T-helper 1 cell (primary cell): ENCODE data around the gene TMSB10.
"Not testable (repeated sequence)": the region's sequence is repeated elsewhere in the genome, so short reads cannot be mapped to it uniquely, and the experiment has no call there.

Experiments
- DNase-seq, 5 donors: peaks; one replicate each; pipeline ENCODE4 v3.0.0-alpha.2; 2012 to 2020

The TMSB10 gene

DNA sequence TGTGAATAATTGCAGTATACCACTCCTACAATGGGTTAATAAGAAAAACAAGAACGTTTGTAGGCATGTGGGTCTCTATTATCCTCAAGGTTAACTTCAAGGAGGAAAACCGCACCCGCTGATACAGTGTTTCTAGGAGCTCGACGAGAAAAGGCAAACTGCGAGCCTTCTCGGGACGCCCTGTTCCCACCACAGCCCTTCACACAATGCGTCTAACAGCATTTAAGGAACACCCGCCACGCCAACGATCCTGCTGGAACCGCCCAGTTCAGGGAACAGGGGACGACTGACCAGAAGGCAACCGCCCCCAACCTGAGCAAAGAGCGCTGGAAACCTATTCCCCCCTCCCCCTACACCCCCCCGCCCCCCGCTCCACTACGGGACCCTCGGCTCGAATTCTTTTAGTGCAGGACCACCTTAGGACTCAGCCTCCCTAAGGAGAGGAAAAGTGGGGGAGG lies 710 bp upstream of the TMSB10 start:
- DNase-seq: peak in 1 of 5 donors; percentile 57

GRCh38 chr2:84906108-84906899 lies 848 bp downstream of the TMSB10 start:
- DNase-seq: peak in 4 of 5 donors; percentile 34 to 78 (median 44)

GRCh38 chr2:84906900-84907714 lies 1.7 kb downstream of the TMSB10 start:
- DNase-seq: peak; percentile 21 to 84 (median 41)

DNA sequence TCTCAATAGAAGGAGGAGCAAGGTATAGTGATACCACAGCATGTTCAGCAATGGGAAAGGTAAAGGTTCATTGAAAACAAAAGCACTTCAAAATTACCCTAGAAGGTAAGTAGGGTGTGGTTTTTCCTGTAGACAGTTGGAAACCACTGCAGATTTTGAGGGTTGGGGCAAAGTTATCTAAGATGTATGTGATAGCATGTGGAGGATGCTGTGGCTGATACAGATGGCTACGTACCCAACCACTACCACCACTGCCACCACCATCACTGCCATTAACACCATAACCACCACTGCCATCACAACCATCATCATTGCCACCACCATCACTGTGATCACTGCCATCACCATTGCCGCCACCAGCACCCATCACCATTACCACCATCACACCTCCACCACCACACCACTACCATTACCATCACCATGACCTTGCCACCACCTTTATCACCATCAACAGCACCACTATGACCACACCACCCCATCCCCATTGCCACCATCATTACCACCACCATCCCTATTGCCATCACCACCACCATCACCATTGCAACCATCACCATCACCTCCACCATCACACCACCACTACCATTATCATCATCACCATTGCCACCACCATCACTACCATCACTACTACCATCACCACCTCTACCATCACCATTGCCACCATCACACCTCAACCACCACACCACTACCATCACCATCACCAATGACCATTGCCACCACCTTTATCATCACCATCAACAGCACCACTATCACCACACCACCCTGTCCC lies 3.7 kb downstream of the TMSB10 start:
- DNase-seq: peak in 3 of 5 donors; percentile 20 to 93 (median 34)

DNA sequence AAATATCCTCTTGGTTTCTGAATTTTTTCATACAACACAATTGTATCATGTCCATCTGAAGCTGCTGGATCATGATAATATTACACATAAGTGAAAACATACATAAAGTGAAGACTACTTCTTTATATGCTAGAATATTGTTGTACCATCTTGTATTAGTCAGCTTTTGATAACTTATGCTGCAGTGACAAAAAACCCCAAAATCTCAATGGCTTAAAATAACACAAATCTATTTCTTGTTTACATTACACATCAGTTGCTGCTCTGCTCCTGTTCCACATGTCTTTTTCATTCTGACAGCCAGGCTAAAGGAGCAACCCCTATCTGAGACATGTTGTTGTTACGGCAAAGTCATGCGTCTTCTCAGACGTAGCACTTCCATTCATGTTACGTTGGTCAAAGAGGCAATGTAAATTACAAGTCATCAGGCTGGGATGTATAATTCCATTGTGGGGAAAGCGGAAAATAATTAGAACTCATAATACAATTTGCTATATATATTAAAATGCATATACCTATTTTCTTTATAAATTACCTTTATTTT lies 5.8 kb downstream of the TMSB10 start:
- no peak for DNase-seq

DNA sequence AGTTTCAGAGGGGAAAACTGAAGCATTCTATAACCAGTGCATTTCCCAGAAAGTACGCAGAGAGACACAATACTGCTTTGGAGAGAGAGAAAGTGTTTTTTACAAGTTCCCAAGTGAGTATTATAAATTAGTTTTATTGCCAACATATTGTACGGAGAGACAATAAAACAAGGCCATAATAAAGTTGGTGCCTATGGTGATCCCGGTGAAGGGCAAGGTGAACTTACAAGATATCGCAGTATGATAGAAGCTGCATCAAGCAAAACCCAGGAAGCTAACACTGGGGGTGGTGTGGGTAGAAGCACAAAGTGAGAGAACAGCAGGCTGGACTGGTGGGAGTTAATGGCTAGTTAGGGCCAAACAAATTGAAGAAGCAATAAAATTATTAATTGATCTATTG lies 7.5 kb downstream of the TMSB10 start:
- DNase-seq: no peak

- DNase-seq: no peak
These were observed 8.9 kb downstream of the TMSB10 start for GRCh38 chr2:84914334-84914733.

GRCh38 chr2:84915675-84916074 lies 10.2 kb downstream of the TMSB10 start:
- DNase-seq: not testable (repeated sequence)

DNA sequence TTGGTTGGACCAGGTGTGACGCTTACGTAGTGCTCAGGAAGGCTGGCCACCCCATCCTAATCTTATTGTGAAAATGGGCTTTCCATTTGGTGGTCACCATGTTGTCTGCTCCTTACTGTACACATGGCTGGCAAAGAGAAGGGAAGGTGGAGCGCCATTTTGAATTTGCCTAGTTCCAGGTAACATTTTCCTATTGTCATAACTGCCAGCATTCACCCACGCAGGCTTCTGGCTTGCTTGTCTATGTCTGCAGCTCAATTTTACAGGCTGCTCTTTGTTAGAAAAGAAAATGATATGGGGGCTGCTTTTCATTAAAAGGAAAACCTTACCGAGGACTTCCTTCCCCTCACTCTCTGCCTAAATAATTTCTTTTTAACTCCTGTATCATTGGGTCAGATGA lies 12.4 kb downstream of the TMSB10 start:
- DNase-seq: not testable (repeated sequence)

- no peak for DNase-seq
These were observed 13.0 kb downstream of the TMSB10 start for GRCh38 chr2:84918430-84918829.

DNA sequence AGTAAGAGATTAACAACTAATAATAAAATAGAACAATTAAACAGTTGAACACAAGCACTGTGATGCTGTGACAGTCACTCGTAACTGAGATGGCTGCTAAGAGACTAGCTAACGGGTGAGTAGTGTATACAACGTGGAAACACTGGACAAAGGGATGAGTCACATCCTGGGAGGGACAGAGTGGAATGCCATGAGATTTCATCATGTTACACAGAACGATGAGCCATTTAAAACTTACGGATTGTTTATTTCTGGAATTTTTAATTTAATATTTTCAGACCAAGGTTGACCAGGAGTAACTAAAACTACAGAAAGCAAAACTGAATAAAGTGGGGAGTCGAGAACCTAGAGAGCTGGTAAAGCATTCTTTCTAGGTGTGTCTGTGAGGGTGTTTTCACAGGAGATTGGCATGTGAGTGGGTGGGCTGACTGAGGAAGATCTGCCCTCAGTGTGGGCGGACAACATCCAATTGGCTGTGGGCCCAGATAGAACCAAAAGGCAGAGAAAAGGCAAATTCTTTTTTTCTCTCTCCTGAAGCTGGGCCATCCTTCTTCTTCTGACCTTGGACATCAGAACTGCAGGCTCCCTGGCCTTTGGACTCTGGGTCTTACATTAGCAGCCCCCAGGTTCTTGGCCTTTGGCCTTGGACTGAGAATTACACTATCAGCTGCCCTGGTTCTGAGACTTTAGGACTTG lies 14.6 kb downstream of the TMSB10 start:
- DNase-seq: peak in 1 of 5 donors; percentile 59

DNA sequence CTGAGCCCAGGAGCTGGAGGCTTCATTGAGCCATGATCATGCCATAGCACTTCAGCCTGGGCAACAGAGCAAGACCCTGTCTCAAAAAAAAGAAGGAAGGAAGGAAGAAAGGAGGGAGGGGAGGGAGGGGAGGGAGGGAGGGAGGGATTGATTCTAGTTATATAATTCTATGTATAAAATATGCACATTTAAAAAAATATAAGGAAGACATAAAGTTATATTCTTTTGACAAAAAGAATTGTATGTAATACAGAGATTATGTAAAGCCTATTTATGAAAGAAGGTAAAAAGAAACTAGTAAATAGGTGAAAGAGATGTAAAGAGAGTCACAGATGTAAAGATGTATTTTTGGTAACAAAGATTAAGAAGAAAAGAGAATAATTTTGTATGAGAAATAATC lies 17.6 kb downstream of the TMSB10 start:
- no peak for DNase-seq

GRCh38 chr2:84924173-84925106 lies 19.0 kb downstream of the TMSB10 start:
- DNase-seq: peak in 4 of 5 donors; percentile 27 to 94 (median 43)

DNA sequence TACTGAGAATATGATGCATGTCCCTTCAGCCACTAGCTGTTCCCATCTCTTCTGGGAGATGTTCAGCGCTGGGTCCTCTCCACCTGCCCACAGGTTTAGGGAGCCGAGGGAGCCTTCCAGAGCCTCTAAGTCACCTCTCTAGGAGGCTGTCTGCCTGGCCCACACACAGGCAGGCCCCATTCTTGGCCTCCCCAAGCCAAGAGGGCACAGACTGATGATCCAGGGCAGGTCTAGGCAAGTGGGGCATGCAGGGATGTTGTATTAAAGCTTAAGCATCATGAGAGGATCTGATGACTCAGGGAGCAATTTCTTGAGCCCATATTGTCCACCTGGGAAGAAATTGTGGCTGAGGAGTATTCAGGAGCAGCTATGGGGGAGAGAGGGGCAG lies 19.9 kb downstream of the TMSB10 start:
- DNase-seq: no peak

- peak; percentile 94 to 98 (median 97) for DNase-seq
These were observed 20.4 kb downstream of the TMSB10 start for GRCh38 chr2:84925724-84926376.

DNA sequence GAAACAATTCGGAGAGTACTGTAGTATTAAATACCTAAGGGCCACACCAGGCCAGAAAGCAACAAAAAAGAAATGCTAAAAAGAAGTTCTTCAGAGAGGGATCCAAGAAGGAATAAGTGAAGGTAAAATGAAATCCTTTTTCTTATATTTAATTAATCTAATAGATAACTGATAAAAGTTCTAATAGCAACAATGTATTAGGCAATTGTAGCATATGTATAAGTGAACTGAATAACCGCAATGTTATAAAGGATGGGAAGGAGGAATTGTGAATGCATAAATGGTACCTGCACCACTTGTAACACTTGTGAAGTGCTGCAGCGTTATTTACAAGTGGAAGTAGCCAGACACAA lies 21.8 kb downstream of the TMSB10 start:
- no peak for DNase-seq

GRCh38 chr2:84931384-84931821 lies 25.9 kb downstream of the TMSB10 start:
- DNase-seq: no peak

- peak in 1 of 5 donors; percentile 87 for DNase-seq
These were observed 32.9 kb downstream of the TMSB10 start for GRCh38 chr2:84938194-84938879.

DNA sequence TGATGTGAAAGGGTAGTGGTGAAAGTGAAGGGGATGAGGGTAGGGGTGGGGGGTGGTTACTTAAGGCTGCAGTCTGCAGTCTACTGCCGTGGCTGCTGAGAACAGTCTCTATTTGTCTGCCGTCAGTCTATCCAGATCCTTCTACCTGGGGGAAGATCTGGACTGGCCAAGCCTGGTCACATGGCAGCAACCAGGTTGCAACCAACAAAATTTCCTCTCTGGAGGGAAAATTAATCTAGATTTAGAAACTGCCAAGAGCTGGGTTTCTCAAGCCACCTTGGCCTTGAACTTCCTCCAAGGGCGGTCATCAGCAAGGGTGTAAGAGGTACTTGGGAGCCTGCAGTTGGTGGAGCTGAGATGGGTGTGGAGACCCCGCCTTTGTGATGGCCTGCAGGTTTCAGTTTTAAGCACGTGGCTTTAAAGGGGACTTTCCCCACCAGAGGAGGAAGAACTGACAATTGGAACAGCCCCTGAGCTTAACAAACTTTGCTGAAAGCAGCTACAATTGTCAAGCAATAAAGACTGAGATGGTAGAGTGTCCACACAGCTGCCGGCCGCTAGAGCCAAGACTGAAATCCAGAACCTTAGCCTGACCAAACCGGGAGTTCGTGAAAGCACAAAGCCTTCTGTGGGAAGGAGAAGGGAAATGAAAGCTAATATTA lies 34.1 kb downstream of the TMSB10 start:
- peak; percentile 44 to 95 (median 66) for DNase-seq
